ENCODE data around the gene CATSPER4. TPM values are rescaled to one million over a fixed set of nuclear protein-coding genes. Genes with fewer than 3 reads are reported as not detected.

The CATSPER4 gene
- total and polyA plus RNA-seq, 2 of the 8 experiments (the other 6 are each of a cell fraction or from before 2014, with no cell fraction given), result 0.65 to 0.83 TPM

- TF ChIP-seq SRF (IDR thresholded peaks at IDR 0.05; ENCODE audit: low read depth, low read length) (no peak), HDAC2 (IDR thresholded peaks at IDR 0.05; ENCODE audit: borderline replicate concordance in 1 of 2, low read depth in 2 of 2, low read length in 2 of 2) (no peak), ATF3 (IDR thresholded peaks at IDR 0.05; ENCODE audit: insufficient read depth, low read depth, low read length) (no peak), E2F6 (IDR thresholded peaks at IDR 0.05) (no peak)
Observed at GRCh38 chr1:26158271-26158907, 32.0 kb upstream of the CATSPER4 start (continued).

All from H1 (cell line).